Common myeloid progenitor, CD34-positive (primary cell): ENCODE results near the gene RNF31.
A peak's percentile ranks its signal among the peaks of the same experiment; 100 is the strongest.

Experiments
- CTCF ChIA-PET: fragments of 350-600 bp; sonication (Branson Sonifier 250); formaldehyde crosslinking; loops from one replicate; lab custom pipeline; 2021; ENCODE audit warnings: antibody characterized with exemption; lab: Charles Lee
- POLR2A ChIA-PET: fragments of 350-600 bp; sonication (Branson Sonifier 250); formaldehyde crosslinking; loops from one replicate; lab custom pipeline; 2021; ENCODE audit warnings: antibody characterized with exemption; lab: Charles Lee
- DNase-seq, 3 donors: peaks; one replicate each; pipeline versions ENCODE4 v3.0.0 to v3.0.0-alpha.2; 2013
- H3K27ac ChIP-seq, 2 experiments: 1 replicate in 1 of 2; 2 replicates in 1 of 2; pipeline ENCODE4 v1.7.0; 2013; ENCODE audit warnings: inconsistent platforms in 2 of 2, low read length in 2 of 2, mild to moderate bottlenecking in 2 of 2, low read depth in 1 of 2, moderate library complexity in 1 of 2; ENCODE audit not compliant: severe bottlenecking in 2 of 2, insufficient read depth in 1 of 2, poor library complexity in 1 of 2
- H3K27me3 ChIP-seq, 5 experiments: replicated peaks in 2 of 5; 1 replicate in 3 of 5; 2 replicates in 2 of 5; pipeline versions ENCODE4 v1.6.1 to v1.7.0; 2013; ENCODE audit warnings: low read length in 4 of 5, mild to moderate bottlenecking in 2 of 5, moderate library complexity in 2 of 5, inconsistent platforms in 1 of 5; ENCODE audit not compliant: insufficient read depth in 5 of 5, control insufficient read depth in 4 of 5
- H3K36me3 ChIP-seq, 4 experiments: 1 replicate in 2 of 4; 2 replicates in 2 of 4; pipeline versions ENCODE4 v1.6.1 to v1.7.0; 2013; ENCODE audit warnings: low read length in 3 of 4, control low read depth in 1 of 4, mild to moderate bottlenecking in 1 of 4; ENCODE audit not compliant: control insufficient read depth in 4 of 4, insufficient read depth in 4 of 4
- H3K4me1 ChIP-seq, 4 experiments: 1 replicate in 3 of 4; 2 replicates in 1 of 4; pipeline versions ENCODE4 v1.6.1 to v1.7.1; 2013; ENCODE audit warnings: low read length in 3 of 4, mild to moderate bottlenecking in 3 of 4, control low read depth in 1 of 4, inconsistent platforms in 1 of 4, moderate library complexity in 1 of 4; ENCODE audit not compliant: control insufficient read depth in 4 of 4, insufficient read depth in 4 of 4; ENCODE audit errors: control extremely low read depth in 1 of 4
- H3K4me3 ChIP-seq, 7 experiments: 1 replicate in 4 of 7; 2 replicates in 3 of 7; pipeline versions ENCODE4 v1.5.1 to v1.7.0; 2013; ENCODE audit warnings: mild to moderate bottlenecking in 7 of 7, low read length in 6 of 7, moderate library complexity in 6 of 7, inconsistent platforms in 2 of 7, low read depth in 2 of 7, control low read depth in 1 of 7; ENCODE audit not compliant: insufficient read depth in 4 of 7, control insufficient read depth in 1 of 7; ENCODE audit errors: extremely low read depth in 1 of 7
- H3K9me3 ChIP-seq, 5 experiments: 1 replicate in 4 of 5; 2 replicates in 1 of 5; pipeline versions ENCODE4 v1.6.1 to v1.7.1; 2013; ENCODE audit warnings: low read length in 4 of 5, mild to moderate bottlenecking in 2 of 5, inconsistent platforms in 1 of 5, low read depth in 1 of 5, moderate library complexity in 1 of 5; ENCODE audit not compliant: control insufficient read depth in 4 of 5, insufficient read depth in 2 of 5; ENCODE audit errors: control extremely low read depth in 1 of 5
- WGBS: methylation state at CpG from one replicate; pipeline ENCODE4 v1.1.5; 2013; ENCODE audit not compliant: insufficient coverage; 5-methylcytosine and 5-hydroxymethylcytosine counted together

The RNF31 gene

GRCh38 chr14:24181371-24182077, 34.2 kb downstream of the RNF31 start:
- ChIA-PET CTCF (interaction anchor here (1.6 to 3.4 kb wide), 2 partner anchors 20 to 116 kb away, joined by 4 to 17 read pairs; partner anchors contain the start of gene IRF9), POLR2A (interaction anchor here (0.5 kb wide), 1 partner anchor 13 kb away, joined by 3 read pairs; no protein-coding TSS in a partner anchor)
- 95% methylated on average over 14 of the region's 19 CpGs for WGBS
- DNase-seq: no peak
- no peaks in the 10 kb centered on the region for H3K27me3 ChIP-seq
- H3K36me3 ChIP-seq: peaks cover 14 to 100% (median 77%) of the 10 kb centered on the region in 4 experiments
- H3K4me1 ChIP-seq: no peaks in the 10 kb centered on the region
- H3K4me3 ChIP-seq: no peak overlapping the region
- no peak overlapping the region for H3K27ac ChIP-seq
- no peaks in the 10 kb centered on the region for H3K9me3 ChIP-seq

- H3K9me3 ChIP-seq: no peaks in the 10 kb centered on the region
- ChIA-PET CTCF (interaction anchor here (1.6 kb wide), 1 partner anchor 115 kb away, joined by 4 read pairs; no protein-coding TSS in a partner anchor), POLR2A (no interaction called here)
- peaks cover 0 to 2% (median 1%) of the 10 kb centered on the region in 4 experiments for H3K4me1 ChIP-seq
- peaks cover 14 to 94% (median 77%) of the 10 kb centered on the region in 4 experiments for H3K36me3 ChIP-seq
- no peak for DNase-seq
- H3K4me3 ChIP-seq: no peak overlapping the region
- peak overlapping the region in 1 of 2 experiments; percentile 6 for H3K27ac ChIP-seq
- 93% methylated on average over 11 of the region's 14 CpGs for WGBS
- no peaks in the 10 kb centered on the region for H3K27me3 ChIP-seq
These were observed 35.0 kb downstream of the RNF31 start for GRCh38 chr14:24182110-24182882.

GRCh38 chr14:24183014-24183481, 35.8 kb downstream of the RNF31 start:
- DNase-seq: no peak
- ChIA-PET CTCF (no interaction called here), POLR2A (no interaction called here)
- 96% methylated on average over 13 of the region's 15 CpGs for WGBS
- no peaks in the 10 kb centered on the region for H3K27me3 ChIP-seq
- H3K36me3 ChIP-seq: peaks cover 14 to 93% (median 70%) of the 10 kb centered on the region in 4 experiments
- H3K4me3 ChIP-seq: no peak overlapping the region
- no peak overlapping the region for H3K27ac ChIP-seq
- peaks cover 0 to 10% (median 9%) of the 10 kb centered on the region in 4 experiments for H3K4me1 ChIP-seq
- no peaks in the 10 kb centered on the region for H3K9me3 ChIP-seq

- H3K4me1 ChIP-seq: peaks cover 0 to 21% (median 18%) of the 10 kb centered on the region in 4 experiments
- no peaks in the 10 kb centered on the region for H3K27me3 ChIP-seq
- no peaks in the 10 kb centered on the region for H3K9me3 ChIP-seq
- ChIA-PET POLR2A (no interaction called here), CTCF (interaction anchor here (1.4 to 3.2 kb wide), 2 partner anchors 58 kb away, joined by 4 to 14 read pairs; partner anchors contain the start of gene TINF2)
- peaks cover 11 to 84% (median 57%) of the 10 kb centered on the region in 4 experiments for H3K36me3 ChIP-seq
- 96% methylated on average over 19 of the region's 19 CpGs for WGBS
- no peak for DNase-seq
- no peak overlapping the region for H3K4me3 ChIP-seq
- no peak overlapping the region for H3K27ac ChIP-seq
These were observed 37.0 kb downstream of the RNF31 start for GRCh38 chr14:24184104-24184970.

- H3K9me3 ChIP-seq: no peaks in the 10 kb centered on the region
- no peak overlapping the region for H3K27ac ChIP-seq
- peaks cover 11 to 79% (median 50%) of the 10 kb centered on the region in 4 experiments for H3K36me3 ChIP-seq
- H3K27me3 ChIP-seq: no peaks in the 10 kb centered on the region
- 100% methylated on average over 2 of the region's 7 CpGs for WGBS
- ChIA-PET CTCF (interaction anchor here (0.9 to 4.4 kb wide), 4 partner anchors 10 to 59 kb away, joined by 4 to 19 read pairs (median 10); partner anchors contain the start of genes REC8, TINF2 and TM9SF1), POLR2A (no interaction called here)
- no peak for DNase-seq
- peaks cover 0 to 25% (median 20%) of the 10 kb centered on the region in 4 experiments for H3K4me1 ChIP-seq
- H3K4me3 ChIP-seq: no peak overlapping the region
These were observed 37.7 kb downstream of the RNF31 start for GRCh38 chr14:24185026-24185425.

GRCh38 chr14:24185741-24186140, 38.4 kb downstream of the RNF31 start:
- DNase-seq: no peak
- Histone ChIP-seq H3K4me1 (peaks cover 0 to 25% (median 20%) of the 10 kb centered on the region in 4 experiments), H3K27ac (no peak overlapping the region), H3K9me3 (no peaks in the 10 kb centered on the region), H3K36me3 (peaks cover 15 to 77% (median 47%) of the 10 kb centered on the region in 4 experiments), H3K27me3 (no peaks in the 10 kb centered on the region), H3K4me3 (no peak overlapping the region)
- WGBS: 96% methylated on average over 11 of the region's 11 CpGs
- POLR2A ChIA-PET: no interaction called here
- CTCF ChIA-PET: interaction anchor here (0.9 to 4.4 kb wide), 6 partner anchors 9 to 59 kb away, joined by 4 to 19 read pairs (median 5); partner anchors contain the start of genes MDP1, REC8, TINF2 and TM9SF1
